Kidney (tissue), 14 donors: Measurements from ENCODE around the gene NCOA3. TPM values are rescaled to one million over a fixed set of nuclear protein-coding genes. Genes with fewer than 3 reads are reported as not detected.

Experiments
- DNase-seq, 5 donors: peaks; one replicate each; pipeline ENCODE4 v3.0.0-alpha.2; 2013 to 2020
- FAIRE-seq: peaks from 2 replicates; lab custom pipeline; 2012; peaks lifted over from hg19 to GRCh38; lab: Jason Lieb, UNC
- H3K27ac ChIP-seq, 2 donors: one replicate each; pipeline ENCODE4 v1.7.0; 2013; ENCODE audit warnings: low read depth in 2 of 2, low read length in 2 of 2, inconsistent platforms in 1 of 2
- H3K27me3 ChIP-seq: one replicate; pipeline ENCODE4 v1.7.1; 2013; ENCODE audit warnings: low read length, inconsistent platforms; ENCODE audit not compliant: control insufficient read depth, insufficient read depth
- H3K36me3 ChIP-seq, 3 donors: one replicate each; pipeline versions ENCODE4 v1.7.0 to v1.7.1; 2013; ENCODE audit warnings: low read length in 3 of 3, control low read depth in 1 of 3, inconsistent platforms in 1 of 3; ENCODE audit not compliant: insufficient read depth in 3 of 3, control insufficient read depth in 2 of 3
- H3K4me1 ChIP-seq, 3 donors: one replicate each; pipeline versions ENCODE4 v1.7.0 to v1.7.1; 2013; ENCODE audit warnings: low read length in 3 of 3, inconsistent platforms in 1 of 3, low read depth in 1 of 3; ENCODE audit not compliant: control insufficient read depth in 2 of 3, insufficient read depth in 2 of 3
- H3K4me3 ChIP-seq, 3 donors: one replicate each; pipeline versions ENCODE4 v1.7.0 to v1.8.1; 2013; ENCODE audit warnings: low read length in 3 of 3, control low read depth in 1 of 3, inconsistent platforms in 1 of 3
- H3K9ac ChIP-seq, 3 donors: one replicate each; pipeline versions ENCODE4 v1.7.0 to v1.7.1; 2013; ENCODE audit warnings: low read length in 3 of 3, control low read depth in 1 of 3, inconsistent platforms in 1 of 3
- H3K9me3 ChIP-seq, 3 donors: one replicate each; pipeline versions ENCODE4 v1.7.0 to v1.7.1; 2013; ENCODE audit warnings: low read length in 3 of 3, control low read depth in 1 of 3, inconsistent platforms in 1 of 3; ENCODE audit not compliant: control insufficient read depth in 2 of 3, insufficient read depth in 1 of 3
- CTCF ChIP-seq: IDR thresholded peaks from 3 replicates; pipeline ENCODE4 v1.5.1; 2012; ENCODE audit warnings: mild to moderate bottlenecking, moderate library complexity, borderline replicate concordance; ENCODE audit not compliant: insufficient read depth; ENCODE audit errors: extremely low read depth
- intact Hi-C: fragments of 100-400 bp; cut with DNase I; formaldehyde crosslinking; loops from one replicate; pipeline ENCODE4 v1.11.1; 2022
- polyA plus RNA-seq: library from polyadenylated mRNA; stranded (reverse); fragments of 350-450 nt; fragmentation: Illumina TruSeq; extraction: RNeasy Lipid Tissue Mini Kit (QIAGEN cat#74804); gene quantifications from one replicate; pipeline ENCODE4 v1.2.3, GENCODE V29; 2014; ENCODE audit warnings: low read depth, low replicate concordance; ENCODE audit not compliant: insufficient read depth
- total RNA-seq: library from RNA; stranded (reverse); fragmentation: NEBNext Ultra II Directional; extraction: Animal tissue kit (Norgen Biotek cat#: 25700); gene quantifications from one replicate; pipeline ENCODE4 v1.2.1, GENCODE V29; 2021
- donor health status: control.
- donor health status: control.
- donor health status: control.
- donor health status: control.
- donor health status: control.
- donor health status: DM: yes; HTN: yes; CAD: no.
- donor health status: Normal renal cell carcinoma (clear cell type).

NCOA3 gene
- total and polyA plus RNA-seq, 2 donors from 2014 or later, result 4.9 to 38.8 TPM

DNA sequence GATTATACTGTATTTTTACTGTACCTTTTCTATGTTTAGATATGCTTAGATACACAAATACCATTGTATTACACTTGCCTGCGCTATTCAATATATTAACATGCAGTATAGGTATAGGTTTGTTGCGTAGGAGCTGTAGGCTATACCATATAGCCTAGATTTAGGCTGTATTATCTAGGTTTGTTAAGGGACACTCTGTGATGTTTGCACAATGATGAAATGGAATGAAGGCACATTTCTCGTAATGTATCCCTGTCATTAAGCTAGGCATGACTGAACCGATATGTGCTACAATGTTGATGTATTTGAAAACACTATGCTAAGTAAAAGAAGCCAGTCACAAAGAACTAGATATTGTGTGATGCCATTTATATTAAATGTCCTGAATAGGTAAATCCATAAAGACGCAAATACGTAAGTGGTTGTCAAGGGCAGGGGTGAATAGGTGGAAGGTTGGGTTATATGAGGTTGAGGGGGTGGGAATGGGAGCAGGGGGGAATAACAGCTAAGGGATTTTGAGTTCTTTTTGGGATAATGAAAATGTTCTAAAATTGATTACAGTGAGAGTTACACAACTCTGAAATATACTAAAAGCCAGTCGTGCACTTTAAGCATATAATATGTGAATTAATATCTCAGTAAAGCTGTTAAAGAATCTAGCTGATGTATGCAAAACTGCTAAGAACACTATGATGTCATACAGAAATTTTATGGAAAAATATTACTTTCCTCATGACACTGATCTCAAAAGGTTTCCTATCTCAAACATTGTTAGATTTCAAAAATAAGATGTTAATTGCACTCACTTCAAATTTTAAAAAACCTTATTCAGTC, 97.4 kb downstream of the NCOA3 start:
- FAIRE-seq (no peak), DNase-seq (no peak)
- H3K27ac ChIP-seq, result no peak overlapping the region
- intact Hi-C loops, result no loop called here
- no peaks in the 10 kb centered on the region for H3K9me3 ChIP-seq
- H3K36me3 ChIP-seq, result no peaks in the 10 kb centered on the region
- TF ChIP-seq CTCF, result no peak
- no peak overlapping the region for H3K9ac ChIP-seq
- H3K4me1 ChIP-seq, result no peaks in the 10 kb centered on the region
- no peak overlapping the region for H3K4me3 ChIP-seq
- H3K27me3 ChIP-seq, result no peaks in the 10 kb centered on the region

- no peaks in the 10 kb centered on the region for H3K9me3 ChIP-seq
- H3K36me3 ChIP-seq, result no peaks in the 10 kb centered on the region
- no peak overlapping the region for H3K27ac ChIP-seq
- H3K9ac ChIP-seq, result no peak overlapping the region
- no peak for TF ChIP-seq CTCF
- H3K4me3 ChIP-seq, result no peak overlapping the region
- DNase-seq (no peak), FAIRE-seq (no peak)
- peaks cover 0 to under 1% (median 0%) of the 10 kb centered on the region in 3 donors for H3K4me1 ChIP-seq
- H3K27me3 ChIP-seq, result no peaks in the 10 kb centered on the region
- intact Hi-C loops, result no loop called here
Observed at GRCh38 chr20:47600967-47601547, 99.4 kb downstream of the NCOA3 start.

GRCh38 chr20:47603260-47603659, 101.6 kb downstream of the NCOA3 start:
- Histone ChIP-seq H3K9ac (no peak overlapping the region), H3K9me3 (no peaks in the 10 kb centered on the region), H3K36me3 (no peaks in the 10 kb centered on the region), H3K27ac (no peak overlapping the region), H3K27me3 (no peaks in the 10 kb centered on the region), H3K4me1 (peaks cover 0 to 2% (median 0%) of the 10 kb centered on the region in 3 donors), H3K4me3 (no peak overlapping the region)
- DNase-seq (no peak), FAIRE-seq (no peak)
- TF ChIP-seq CTCF, result no peak
- intact Hi-C loops, result no loop called here
